Type B pancreatic cell (in vitro differentiated cells): Measurements from ENCODE around the gene UBAP2L. TPM values are rescaled to one million over a fixed set of nuclear protein-coding genes. Genes with fewer than 3 reads are reported as not detected.

Source experiments
- DNase-seq: peaks from one replicate; pipeline ENCODE4 v3.0.0; 2021; ENCODE audit warnings: mixed read lengths; ENCODE audit not compliant: unreplicated experiment; ENCODE audit errors: extremely low spot score
- H3K27ac Mint-ChIP-seq: 2 replicates; pipeline ENCODE4 v1.8.0; 2021; ENCODE audit warnings: mild to moderate bottlenecking, mixed read lengths
- H3K27me3 Mint-ChIP-seq: 2 replicates; pipeline ENCODE4 v1.8.0; 2021; ENCODE audit warnings: mixed read lengths
- H3K36me3 Mint-ChIP-seq: 2 replicates; pipeline ENCODE4 v1.8.0; 2021; ENCODE audit warnings: mixed read lengths
- H3K4me1 Mint-ChIP-seq: one replicate; pipeline ENCODE4 v1.8.0; 2021; ENCODE audit warnings: mixed read lengths; ENCODE audit not compliant: unreplicated experiment
- H3K4me3 Mint-ChIP-seq: 2 replicates; pipeline ENCODE4 v1.8.0; 2021; ENCODE audit warnings: mild to moderate bottlenecking, mixed read lengths
- H3K9me3 Mint-ChIP-seq: 2 replicates; pipeline ENCODE4 v1.8.0; 2021; ENCODE audit warnings: mixed read lengths
- CTCF ChIP-seq: fragments of 200-600 bp; sonication (generic); conservative IDR thresholded peaks from 2 replicates; pipeline ENCODE4 v1.5.0; 2021; ENCODE audit warnings: antibody characterized with exemption, mild to moderate bottlenecking
- total RNA-seq: library from RNA; stranded (reverse); gene quantifications from 2 replicates; pipeline ENCODE4 v1.2.1, GENCODE V29; 2021; ENCODE audit warnings: low replicate concordance

The UBAP2L gene
- total RNA-seq, 1 donor from 2014 or later = 216 TPM

- Mint-ChIP-seq H3K27me3 (peaks cover 4% of the 10 kb centered on the region), H3K4me3 (no peak overlapping the region), H3K36me3 (no peaks in the 10 kb centered on the region), H3K4me1 (no peaks in the 10 kb centered on the region), H3K9me3 (no peaks in the 10 kb centered on the region), H3K27ac (no peak overlapping the region)
- DNase-seq = no peak
- TF ChIP-seq CTCF = no peak
Observed at GRCh38 chr1:154288661-154289060, 67.9 kb downstream of the UBAP2L start.

GRCh38 chr1:154290921-154291320 lies 70.2 kb downstream of the UBAP2L start:
- H3K4me3 Mint-ChIP-seq = no peak overlapping the region
- H3K27ac Mint-ChIP-seq = no peak overlapping the region

GRCh38 chr1:154295408-154296235 lies 74.9 kb downstream of the UBAP2L start:
- H3K27ac Mint-ChIP-seq = peak overlapping the region; percentile 3
- no peak overlapping the region for H3K4me3 Mint-ChIP-seq
- TF ChIP-seq CTCF = no peak
- H3K9me3 Mint-ChIP-seq = peaks cover 5% of the 10 kb centered on the region
- peaks cover 7% of the 10 kb centered on the region for H3K27me3 Mint-ChIP-seq
- no peak for DNase-seq
- H3K36me3 Mint-ChIP-seq = peaks cover 4% of the 10 kb centered on the region
- no peaks in the 10 kb centered on the region for H3K4me1 Mint-ChIP-seq

More at GRCh38 chr1:154290921-154291320, 70.2 kb downstream of the UBAP2L start:
- no peak for TF ChIP-seq CTCF
- H3K4me1 Mint-ChIP-seq = no peaks in the 10 kb centered on the region
- H3K9me3 Mint-ChIP-seq = peaks cover 5% of the 10 kb centered on the region
- peaks cover 7% of the 10 kb centered on the region for H3K27me3 Mint-ChIP-seq
- DNase-seq = no peak
- peaks cover 4% of the 10 kb centered on the region for H3K36me3 Mint-ChIP-seq

- no peak for TF ChIP-seq CTCF
- Mint-ChIP-seq H3K4me3 (no peak overlapping the region), H3K27ac (no peak overlapping the region), H3K36me3 (no peaks in the 10 kb centered on the region), H3K9me3 (no peaks in the 10 kb centered on the region), H3K4me1 (no peaks in the 10 kb centered on the region), H3K27me3 (peaks cover 10% of the 10 kb centered on the region)
- DNase-seq = no peak
Observed at GRCh38 chr1:154301582-154301981, 80.8 kb downstream of the UBAP2L start.

- Mint-ChIP-seq H3K27me3 (peaks cover 15% of the 10 kb centered on the region), H3K36me3 (no peaks in the 10 kb centered on the region), H3K9me3 (no peaks in the 10 kb centered on the region), H3K27ac (no peak overlapping the region), H3K4me3 (no peak overlapping the region), H3K4me1 (no peaks in the 10 kb centered on the region)
- no peak for TF ChIP-seq CTCF
- DNase-seq = no peak
Observed at GRCh38 chr1:154304664-154305337, 84.0 kb downstream of the UBAP2L start.
